ENCODE results near the gene OVOL2. TPM values are rescaled to one million over a fixed set of nuclear protein-coding genes. Genes with fewer than 3 reads are reported as not detected.

Gene OVOL2
- total and polyA plus RNA-seq, 2 donors (not counting 1 experiment from before 2014, with no cell fraction given): not detected

DNA sequence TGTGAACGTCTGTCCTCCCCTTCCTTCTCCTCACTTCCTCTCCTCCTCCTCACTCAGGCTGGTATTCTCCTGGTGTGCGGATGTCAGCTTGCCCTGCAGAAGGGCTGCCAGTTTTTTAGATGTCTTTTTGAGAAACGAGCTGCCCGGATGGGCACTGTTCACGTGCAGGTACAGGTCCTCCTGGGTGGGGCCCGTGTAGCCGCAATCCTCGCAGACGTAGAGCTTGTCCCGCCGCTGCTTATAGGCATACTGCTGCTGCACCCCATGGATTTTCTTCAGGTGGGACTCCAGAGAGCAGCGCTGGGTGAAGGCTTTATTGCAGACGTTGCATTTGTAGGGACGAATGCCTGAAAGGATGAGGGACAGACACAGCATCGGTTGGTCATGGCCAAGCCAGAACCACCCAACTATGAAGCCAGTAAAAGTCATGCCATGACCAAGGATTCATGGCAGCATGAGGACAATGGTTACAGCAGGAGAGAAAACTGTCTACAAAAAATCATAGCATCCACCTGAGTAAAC, 33.0 kb downstream of the OVOL2 start:
- no peak for DNase-seq
- no peak overlapping the region for H3K4me3 Mint-ChIP-seq
- peaks cover 0 to 5% (median 0%) of the 10 kb centered on the region in 4 experiments for H3K27me3 ChIP-seq (replicated peaks in 1 of 4; ENCODE audit: control extremely low read depth in 1 of 4, control insufficient read depth in 3 of 4, insufficient read depth in 4 of 4, low read length in 3 of 4)
- no peaks in the 10 kb centered on the region for H3K4me1 Mint-ChIP-seq
- no peak overlapping the region for H3K4me2 ChIP-seq (replicated peaks; ENCODE audit: low read depth, low read length, poor library complexity, severe bottlenecking)
- CTCF ChIA-PET: no interaction called here
- no peak overlapping the region for H3K27ac ChIP-seq (ENCODE audit: low read length in 2 of 2)
- no peaks in the 10 kb centered on the region for H3K4me1 ChIP-seq (ENCODE audit: control insufficient read depth in 2 of 2, insufficient read depth in 2 of 2, low read length in 2 of 2)
- no peak overlapping the region for H2AFZ ChIP-seq (ENCODE audit: insufficient read depth, low read depth, low read length, poor library complexity, severe bottlenecking)
- H3K79me2 ChIP-seq (ENCODE audit: control insufficient read depth, insufficient read depth, low read length): no peaks in the 10 kb centered on the region
- H3K36me3 ChIP-seq (replicated peaks in 1 of 2; ENCODE audit: control extremely low read depth in 1 of 2, control insufficient read depth in 1 of 2, extremely low read depth in 1 of 2, insufficient read depth in 2 of 2, low read length in 1 of 2): no peaks in the 10 kb centered on the region
- H3K4me3 ChIP-seq (ENCODE audit: control extremely low read depth in 1 of 5, extremely low read depth in 1 of 5, insufficient read depth in 1 of 5, low read depth in 2 of 5, low read length in 4 of 5): no peak overlapping the region
- H3K27me3 Mint-ChIP-seq: peaks cover 10% of the 10 kb centered on the region
- no peak overlapping the region for H3K9ac ChIP-seq (ENCODE audit: low read length)
- ATAC-seq (ENCODE audit: low read depth): no peak
- intact Hi-C loops (cut with micrococcal nuclease): no loop called here
- POLR2A ChIA-PET: no interaction called here
- no peak overlapping the region for H3K27ac Mint-ChIP-seq
- H3K9me3 Mint-ChIP-seq (ENCODE audit: insufficient read depth): no peaks in the 10 kb centered on the region
- 92% methylated on average over 14 of the region's 15 CpGs for WGBS (ENCODE audit: insufficient coverage)
- H3K9me3 ChIP-seq (ENCODE audit: control extremely low read depth in 1 of 3, control insufficient read depth in 2 of 3, insufficient read depth in 1 of 3, low read length in 2 of 3): no peaks in the 10 kb centered on the region
- TF ChIP-seq, protein P1, sequence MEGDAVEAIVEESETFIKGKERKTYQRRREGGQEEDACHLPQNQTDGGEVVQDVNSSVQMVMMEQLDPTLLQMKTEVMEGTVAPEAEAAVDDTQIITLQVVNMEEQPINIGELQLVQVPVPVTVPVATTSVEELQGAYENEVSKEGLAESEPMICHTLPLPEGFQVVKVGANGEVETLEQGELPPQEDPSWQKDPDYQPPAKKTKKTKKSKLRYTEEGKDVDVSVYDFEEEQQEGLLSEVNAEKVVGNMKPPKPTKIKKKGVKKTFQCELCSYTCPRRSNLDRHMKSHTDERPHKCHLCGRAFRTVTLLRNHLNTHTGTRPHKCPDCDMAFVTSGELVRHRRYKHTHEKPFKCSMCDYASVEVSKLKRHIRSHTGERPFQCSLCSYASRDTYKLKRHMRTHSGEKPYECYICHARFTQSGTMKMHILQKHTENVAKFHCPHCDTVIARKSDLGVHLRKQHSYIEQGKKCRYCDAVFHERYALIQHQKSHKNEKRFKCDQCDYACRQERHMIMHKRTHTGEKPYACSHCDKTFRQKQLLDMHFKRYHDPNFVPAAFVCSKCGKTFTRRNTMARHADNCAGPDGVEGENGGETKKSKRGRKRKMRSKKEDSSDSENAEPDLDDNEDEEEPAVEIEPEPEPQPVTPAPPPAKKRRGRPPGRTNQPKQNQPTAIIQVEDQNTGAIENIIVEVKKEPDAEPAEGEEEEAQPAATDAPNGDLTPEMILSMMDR (IDR thresholded peaks at IDR 0.05): no peak
- H4K20me1 ChIP-seq (ENCODE audit: control insufficient read depth, insufficient read depth, low read length, poor library complexity, severe bottlenecking): no peaks in the 10 kb centered on the region

DNA sequence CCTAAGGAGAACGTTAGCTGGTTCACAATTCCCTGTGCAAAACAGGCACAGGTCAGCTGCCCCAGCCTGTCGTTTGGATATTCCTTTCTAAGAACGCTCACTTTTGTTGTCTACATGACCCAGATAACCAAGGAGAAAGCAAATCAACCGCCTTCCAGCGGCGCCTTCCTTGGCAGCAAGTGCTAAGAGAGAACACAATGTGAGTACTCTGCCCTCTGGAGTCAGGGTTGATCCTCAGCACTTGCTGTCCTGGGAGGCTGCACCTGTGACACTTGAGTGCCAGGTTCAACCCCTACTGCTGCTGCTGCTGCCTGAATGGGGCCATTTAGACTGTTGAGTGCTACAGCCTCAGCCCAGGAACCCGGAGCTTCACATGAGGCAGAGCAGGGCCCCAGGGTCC, 36.8 kb downstream of the OVOL2 start:
- CTCF ChIA-PET: interaction anchor here (0.6 to 1.2 kb wide), 2 partner anchors 34 to 56 kb away, joined by 3 to 4 read pairs; no protein-coding TSS in a partner anchor
- H3K36me3 ChIP-seq (replicated peaks in 1 of 2; ENCODE audit: control extremely low read depth in 1 of 2, control insufficient read depth in 1 of 2, extremely low read depth in 1 of 2, insufficient read depth in 2 of 2, low read length in 1 of 2): no peaks in the 10 kb centered on the region
- intact Hi-C loops (cut with micrococcal nuclease): no loop called here

More for the DNA sequence above, 36.8 kb downstream of the OVOL2 start:
- Histone ChIP-seq H3K4me1 (ENCODE audit: control insufficient read depth in 2 of 2, insufficient read depth in 2 of 2, low read length in 2 of 2) (no peaks in the 10 kb centered on the region), H2AFZ (ENCODE audit: insufficient read depth, low read depth, low read length, poor library complexity, severe bottlenecking) (no peak overlapping the region), H3K27ac (ENCODE audit: low read length in 2 of 2) (no peak overlapping the region), H4K20me1 (ENCODE audit: control insufficient read depth, insufficient read depth, low read length, poor library complexity, severe bottlenecking) (no peaks in the 10 kb centered on the region), H3K27me3 (replicated peaks in 1 of 4; ENCODE audit: control extremely low read depth in 1 of 4, control insufficient read depth in 3 of 4, insufficient read depth in 4 of 4, low read length in 3 of 4) (peaks cover 0 to 4% (median 0%) of the 10 kb centered on the region in 4 experiments), H3K79me2 (ENCODE audit: control insufficient read depth, insufficient read depth, low read length) (no peaks in the 10 kb centered on the region), H3K9ac (ENCODE audit: low read length) (no peak overlapping the region), H3K4me3 (ENCODE audit: control extremely low read depth in 1 of 5, extremely low read depth in 1 of 5, insufficient read depth in 1 of 5, low read depth in 2 of 5, low read length in 4 of 5) (no peak overlapping the region), H3K9me3 (ENCODE audit: control extremely low read depth in 1 of 3, control insufficient read depth in 2 of 3, insufficient read depth in 1 of 3, low read length in 2 of 3) (no peaks in the 10 kb centered on the region), H3K4me2 (replicated peaks; ENCODE audit: low read depth, low read length, poor library complexity, severe bottlenecking) (no peak overlapping the region)
- ATAC-seq (ENCODE audit: low read depth) (no peak), DNase-seq (no peak)
- Mint-ChIP-seq H3K27me3 (peaks cover 1% of the 10 kb centered on the region), H3K4me3 (no peak overlapping the region), H3K9me3 (ENCODE audit: insufficient read depth) (no peaks in the 10 kb centered on the region), H3K27ac (no peak overlapping the region), H3K4me1 (peaks cover 3% of the 10 kb centered on the region)
- TF ChIP-seq, protein P1 (IDR thresholded peaks at IDR 0.05): no peak
- TF ChIP-seq EZH2 (IDR thresholded peaks at IDR 0.05; ENCODE audit: borderline replicate concordance, insufficient read depth, low read depth, low read length, poor library complexity, severe bottlenecking): no peak
- POLR2A ChIA-PET: no interaction called here
- WGBS (ENCODE audit: insufficient coverage): 96% methylated on average over 7 of the region's 7 CpGs
